Activated T-helper 1 cell treated with anti-CD3 and anti-CD28 coated beads, Interleukin-12 subunit alpha, Interleukin-12 subunit beta, Interleukin-2, Interleukin-4 antibody, amounts not matched to agents 30 ng/mL and 10 ng/mL and 1 ng/mL, durations not matched to agents 14 hours and 24 hours and 36 hours (primary cell): Measurements from ENCODE around the gene BANF2. TPM values are rescaled to one million over a fixed set of nuclear protein-coding genes. Genes with fewer than 3 reads are reported as not detected.

ENCODE experiments used
- DNase-seq: peaks from one replicate; pipeline ENCODE4 v3.0.0; 2021; ENCODE audit warnings: low spot score
- H3K27ac Mint-ChIP-seq: one replicate; pipeline ENCODE4 v1.8.0; 2021; ENCODE audit warnings: mild to moderate bottlenecking, mixed read lengths
- H3K27me3 Mint-ChIP-seq: one replicate; pipeline ENCODE4 v1.8.0; 2022; ENCODE audit warnings: mild to moderate bottlenecking, moderate library complexity, mixed read lengths; ENCODE audit not compliant: insufficient read depth
- H3K36me3 Mint-ChIP-seq: one replicate; pipeline ENCODE4 v1.8.0; 2021; ENCODE audit warnings: low read depth, mixed read lengths
- H3K4me1 Mint-ChIP-seq: one replicate; pipeline ENCODE4 v1.8.0; 2021; ENCODE audit warnings: low read depth, mixed read lengths
- H3K4me3 Mint-ChIP-seq: one replicate; pipeline ENCODE4 v1.8.0; 2021; ENCODE audit warnings: mild to moderate bottlenecking, moderate library complexity, mixed read lengths
- H3K9me3 Mint-ChIP-seq: one replicate; pipeline ENCODE4 v1.8.0; 2021; ENCODE audit warnings: mixed read lengths
- intact Hi-C: fragments of 100-400 bp; cut with micrococcal nuclease; formaldehyde crosslinking; loops from one replicate; pipeline ENCODE4 v1.15.1; 2024
- total RNA-seq: library from RNA; stranded (reverse); gene quantifications from 2 replicates; pipeline ENCODE4 v1.2.3, GENCODE V29; 2022

The BANF2 gene
- total RNA-seq, 1 donor from 2014 or later = not detected

DNA sequence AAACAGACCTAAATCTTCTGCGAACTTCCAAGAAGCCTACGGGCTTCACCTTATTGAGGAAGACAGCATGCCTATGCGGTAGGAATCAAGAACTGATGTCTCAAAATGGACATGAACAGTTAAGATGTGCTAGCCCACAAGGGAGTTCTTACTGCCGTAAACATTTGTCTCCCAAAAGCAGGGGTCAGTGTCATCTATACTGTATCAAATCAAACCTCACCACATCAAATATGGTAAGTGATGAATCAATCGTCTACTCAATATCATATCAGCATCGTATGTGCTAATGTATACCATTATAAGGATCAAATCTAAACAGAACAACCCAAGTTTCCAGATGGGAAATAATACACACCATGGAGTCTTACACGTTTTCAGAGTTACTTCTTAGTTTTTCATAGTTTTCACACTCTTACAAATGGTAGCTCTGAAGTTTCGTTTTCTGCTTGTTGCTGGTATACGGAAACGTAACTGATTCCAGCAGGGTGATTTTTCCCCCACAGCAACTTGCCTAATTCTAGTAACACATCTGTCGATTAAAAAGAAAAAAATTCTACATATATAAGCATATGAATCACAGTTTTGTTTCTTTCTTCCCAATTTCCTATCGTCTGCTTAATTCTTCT lies 30.3 kb upstream of the BANF2 start:
- Mint-ChIP-seq H3K36me3 (peaks cover 24% of the 10 kb centered on the region), H3K9me3 (no peaks in the 10 kb centered on the region), H3K4me3 (no peak overlapping the region), H3K4me1 (peaks cover 67% of the 10 kb centered on the region), H3K27me3 (no peaks in the 10 kb centered on the region), H3K27ac (no peak overlapping the region)
- no peak for DNase-seq
- intact Hi-C loops = loop anchor here (5.0 kb wide), 1 partner anchor 323 kb away; no protein-coding TSS in a partner anchor

DNA sequence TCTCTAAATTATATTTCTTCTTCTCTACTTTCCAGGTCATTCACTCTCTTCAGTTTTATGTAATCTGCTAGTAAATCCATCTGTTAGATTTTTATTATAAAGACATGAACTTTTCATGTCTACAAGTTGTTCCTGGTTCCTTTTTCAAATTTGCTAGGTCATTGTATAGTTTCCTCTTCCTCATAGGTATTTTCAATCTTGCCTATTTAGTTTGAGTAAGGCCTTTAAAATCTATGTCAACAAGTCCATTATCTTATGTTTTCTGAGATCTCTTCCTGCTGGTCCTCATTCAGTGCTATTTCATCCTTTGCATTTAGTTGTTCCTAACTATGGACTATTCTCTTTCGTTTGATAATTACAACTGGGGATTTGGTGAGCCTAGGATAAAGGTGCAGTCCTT lies 28.8 kb upstream of the BANF2 start:
- Mint-ChIP-seq H3K27ac (peak overlapping the region; percentile 30), H3K9me3 (no peaks in the 10 kb centered on the region), H3K4me1 (peaks cover 57% of the 10 kb centered on the region), H3K4me3 (no peak overlapping the region), H3K36me3 (peaks cover 25% of the 10 kb centered on the region), H3K27me3 (no peaks in the 10 kb centered on the region)
- no peak for DNase-seq
- intact Hi-C loops = no loop called here

DNA sequence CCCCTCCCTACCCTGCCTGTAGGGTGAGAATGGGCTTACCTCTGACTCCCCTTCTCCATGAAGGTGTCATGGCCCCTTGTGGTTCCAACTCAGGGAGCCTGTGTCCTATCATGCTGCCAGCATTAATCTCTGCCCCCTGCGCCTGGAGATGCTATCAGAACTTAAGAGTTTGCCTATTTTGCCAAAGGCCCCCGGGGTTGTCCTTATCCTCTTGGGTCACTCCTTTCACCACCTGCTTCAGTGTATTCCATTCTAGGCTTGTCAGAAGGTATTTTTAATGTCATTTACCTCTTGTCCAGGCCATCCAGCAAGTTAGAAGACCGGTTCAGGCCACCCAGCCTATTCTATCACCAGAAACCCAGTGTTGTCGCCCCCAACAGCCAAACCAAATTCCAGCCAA lies 28.2 kb upstream of the BANF2 start:
- intact Hi-C loops = no loop called here
- Mint-ChIP-seq H3K9me3 (no peaks in the 10 kb centered on the region), H3K4me1 (peaks cover 57% of the 10 kb centered on the region), H3K36me3 (peaks cover 28% of the 10 kb centered on the region), H3K27ac (no peak overlapping the region), H3K27me3 (no peaks in the 10 kb centered on the region), H3K4me3 (no peak overlapping the region)
- DNase-seq = no peak

DNA sequence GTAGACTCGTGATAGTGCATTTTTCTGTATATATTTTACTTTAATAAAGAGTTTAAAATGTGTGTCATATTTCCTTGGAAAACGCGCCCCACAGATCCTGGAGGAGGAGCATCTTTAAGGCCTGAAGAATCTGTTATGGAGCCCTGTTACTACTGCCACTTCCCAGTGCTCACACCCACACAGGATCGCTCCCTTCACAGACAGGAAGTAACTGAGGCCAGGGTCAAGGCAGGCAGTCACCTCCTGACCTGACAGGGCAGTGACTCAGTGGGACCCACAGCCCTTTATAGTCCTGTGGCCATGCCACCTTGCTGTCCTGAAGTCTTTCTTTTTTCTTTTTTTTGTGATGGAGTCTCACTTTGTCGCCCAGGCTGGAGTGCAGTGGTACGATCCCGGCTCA lies 26.7 kb upstream of the BANF2 start:
- intact Hi-C loops = no loop called here
- Mint-ChIP-seq H3K27me3 (no peaks in the 10 kb centered on the region), H3K27ac (no peak overlapping the region)

DNA sequence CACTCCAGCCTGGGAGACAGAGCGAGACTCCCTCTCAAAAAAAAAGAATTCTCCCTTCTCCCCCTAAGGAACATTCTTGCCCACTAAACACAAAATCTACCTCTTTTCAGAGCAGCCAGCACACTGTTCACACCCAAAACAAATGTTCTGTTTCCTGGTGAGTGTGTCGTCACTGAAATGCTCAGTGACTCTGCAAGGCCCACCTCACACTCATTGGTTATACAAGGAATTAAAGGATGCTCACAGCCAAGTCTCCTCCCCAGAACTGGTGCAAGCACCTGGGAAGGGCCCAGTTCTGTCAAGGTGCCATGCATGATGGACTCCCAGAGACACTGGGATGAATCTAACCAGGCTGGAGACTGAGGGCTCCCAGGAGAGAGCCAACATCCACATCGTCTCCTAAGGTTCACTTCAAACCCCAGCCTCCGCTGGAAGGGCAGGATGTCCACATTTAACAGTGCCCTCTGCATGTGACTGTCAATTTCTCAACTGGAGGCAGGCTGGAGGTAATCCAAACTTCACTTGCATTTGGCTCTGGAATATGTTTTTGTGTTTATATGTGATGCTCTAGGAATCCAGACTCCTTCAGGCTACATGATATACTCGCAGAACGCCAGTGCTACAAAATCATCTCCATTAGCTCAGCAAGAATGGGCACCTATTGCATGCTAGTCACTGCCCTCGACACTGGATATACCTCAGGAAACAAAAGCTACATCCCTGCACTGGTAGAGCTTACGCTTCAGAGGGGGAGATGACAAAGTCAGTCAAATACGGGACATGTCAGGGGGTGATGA lies 24.8 kb upstream of the BANF2 start:
- Mint-ChIP-seq H3K4me3 (no peak overlapping the region), H3K36me3 (peaks cover 33% of the 10 kb centered on the region), H3K27me3 (no peaks in the 10 kb centered on the region), H3K27ac (no peak overlapping the region), H3K9me3 (no peaks in the 10 kb centered on the region), H3K4me1 (peaks cover 54% of the 10 kb centered on the region)
- intact Hi-C loops = no loop called here
- no peak for DNase-seq

More for the DNA sequence above, 26.7 kb upstream of the BANF2 start:
- H3K4me1 Mint-ChIP-seq = peaks cover 51% of the 10 kb centered on the region
- no peaks in the 10 kb centered on the region for H3K9me3 Mint-ChIP-seq
- H3K36me3 Mint-ChIP-seq = peaks cover 24% of the 10 kb centered on the region
- no peak overlapping the region for H3K4me3 Mint-ChIP-seq
- no peak for DNase-seq

DNA sequence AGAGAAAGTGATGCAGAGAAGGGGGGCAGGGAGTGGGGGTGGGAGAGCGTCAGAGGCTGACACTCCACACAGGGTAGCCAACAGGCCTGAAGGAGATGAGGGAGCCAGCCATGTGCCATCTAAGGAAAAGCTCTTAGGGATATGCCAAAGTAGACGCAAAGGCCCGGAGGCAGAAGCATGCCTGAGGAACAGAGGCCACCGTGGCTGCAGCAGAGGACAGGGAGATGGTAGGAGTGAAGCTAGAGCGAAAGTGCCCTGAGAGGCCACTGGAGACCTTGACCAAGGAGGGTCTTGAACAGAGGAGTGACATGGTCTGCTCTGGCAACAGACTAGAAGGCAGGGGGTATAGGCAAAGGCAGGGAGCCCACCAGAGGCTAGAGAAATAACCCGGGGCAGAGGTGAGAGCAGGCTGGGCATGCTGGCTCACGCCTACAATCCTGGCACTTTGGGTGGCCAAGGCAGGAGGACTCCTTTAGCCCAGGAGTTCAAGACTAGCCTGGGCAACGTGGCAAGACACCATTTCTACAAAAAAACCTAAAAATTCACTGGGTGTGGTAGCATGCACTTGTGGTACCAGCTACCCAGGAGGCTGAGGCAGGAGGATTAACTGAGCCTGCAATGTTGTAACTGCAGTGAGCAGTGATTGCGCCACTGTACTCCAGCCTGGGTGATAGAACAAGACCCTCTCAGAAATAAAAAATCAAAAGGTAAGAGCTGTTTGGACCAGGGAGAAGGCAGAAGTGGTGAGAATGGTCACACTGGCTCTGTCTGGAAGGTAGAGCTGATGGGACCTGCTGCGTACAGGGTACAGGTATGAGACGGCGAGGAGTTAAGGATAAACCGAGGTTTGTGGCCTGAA lies 24.0 kb upstream of the BANF2 start:
- peaks cover 30% of the 10 kb centered on the region for H3K36me3 Mint-ChIP-seq
- H3K9me3 Mint-ChIP-seq = no peaks in the 10 kb centered on the region
- no peak overlapping the region for H3K4me3 Mint-ChIP-seq
- H3K4me1 Mint-ChIP-seq = peaks cover 53% of the 10 kb centered on the region
- DNase-seq = no peak
- intact Hi-C loops = no loop called here
- H3K27ac Mint-ChIP-seq = no peak overlapping the region
- no peaks in the 10 kb centered on the region for H3K27me3 Mint-ChIP-seq

DNA sequence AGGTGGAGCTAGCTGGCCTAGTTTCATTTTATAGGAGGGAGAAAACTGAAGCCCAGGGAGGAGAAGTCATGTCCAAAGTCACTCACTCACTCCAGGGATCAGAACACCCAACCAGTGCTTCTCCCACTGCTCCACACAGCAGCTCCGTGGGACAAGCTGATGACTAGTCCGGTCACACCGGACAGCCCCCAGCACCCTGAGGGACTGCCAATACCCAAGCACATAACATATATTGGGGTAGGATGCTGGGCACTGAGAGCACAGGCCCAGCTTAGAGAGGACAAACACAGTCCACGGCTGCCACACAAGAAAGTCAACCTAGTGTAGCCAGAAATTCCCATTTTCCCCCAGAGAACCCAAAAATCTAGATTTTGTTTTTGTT lies 23.4 kb upstream of the BANF2 start:
- H3K4me1 Mint-ChIP-seq = peaks cover 47% of the 10 kb centered on the region
- no peaks in the 10 kb centered on the region for H3K27me3 Mint-ChIP-seq
- intact Hi-C loops = no loop called here
- H3K27ac Mint-ChIP-seq = no peak overlapping the region
- H3K9me3 Mint-ChIP-seq = no peaks in the 10 kb centered on the region
- H3K36me3 Mint-ChIP-seq = peaks cover 25% of the 10 kb centered on the region
- H3K4me3 Mint-ChIP-seq = no peak overlapping the region
- DNase-seq = no peak

DNA sequence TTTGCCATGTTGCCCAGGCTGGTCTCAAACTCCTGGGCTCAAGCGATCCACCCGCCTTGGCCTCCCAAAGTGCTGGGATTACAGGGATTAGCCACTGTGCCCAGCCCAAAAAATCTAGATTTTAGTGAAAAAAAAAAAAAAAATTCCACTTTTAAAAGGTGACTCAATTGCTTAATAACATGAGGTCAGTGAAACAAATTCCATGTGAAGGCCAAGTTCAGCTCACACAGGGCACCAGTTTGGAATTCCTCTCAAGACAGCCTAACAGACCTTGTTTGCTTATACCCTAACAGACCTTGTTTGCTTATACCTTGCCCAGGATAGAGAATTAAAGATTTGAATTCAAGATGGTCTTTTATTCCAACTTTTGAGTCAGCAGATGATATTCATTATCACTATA lies 22.8 kb upstream of the BANF2 start:
- no peak for DNase-seq
- H3K4me3 Mint-ChIP-seq = no peak overlapping the region
- no peaks in the 10 kb centered on the region for H3K27me3 Mint-ChIP-seq
- intact Hi-C loops = no loop called here
- H3K9me3 Mint-ChIP-seq = no peaks in the 10 kb centered on the region
- H3K36me3 Mint-ChIP-seq = peaks cover 25% of the 10 kb centered on the region
- H3K4me1 Mint-ChIP-seq = peaks cover 43% of the 10 kb centered on the region
- no peak overlapping the region for H3K27ac Mint-ChIP-seq

DNA sequence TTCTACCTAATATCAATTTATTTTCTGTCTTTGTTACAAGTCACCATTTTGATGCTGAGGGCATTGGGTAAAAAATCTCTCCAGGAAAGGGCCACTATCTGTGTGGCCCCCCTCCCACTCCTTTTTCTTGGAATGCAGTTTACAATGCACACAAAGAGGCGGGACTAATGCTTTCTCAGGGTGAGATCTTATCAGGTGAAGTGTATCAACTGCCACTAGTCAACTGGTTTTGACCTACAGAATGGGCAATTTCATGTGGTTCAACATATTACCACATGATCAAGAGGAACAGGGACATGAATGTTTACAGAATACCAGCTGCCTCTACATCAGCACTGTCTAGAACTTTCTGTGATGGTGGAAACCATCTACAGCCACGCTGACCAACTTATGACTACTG lies 21.5 kb upstream of the BANF2 start:
- H3K36me3 Mint-ChIP-seq = peaks cover 21% of the 10 kb centered on the region
- no peak overlapping the region for H3K27ac Mint-ChIP-seq
- peaks cover 5% of the 10 kb centered on the region for H3K27me3 Mint-ChIP-seq
- H3K9me3 Mint-ChIP-seq = no peaks in the 10 kb centered on the region
- H3K4me1 Mint-ChIP-seq = peaks cover 40% of the 10 kb centered on the region
- no peak for DNase-seq
- no peak overlapping the region for H3K4me3 Mint-ChIP-seq
- intact Hi-C loops = no loop called here

DNA sequence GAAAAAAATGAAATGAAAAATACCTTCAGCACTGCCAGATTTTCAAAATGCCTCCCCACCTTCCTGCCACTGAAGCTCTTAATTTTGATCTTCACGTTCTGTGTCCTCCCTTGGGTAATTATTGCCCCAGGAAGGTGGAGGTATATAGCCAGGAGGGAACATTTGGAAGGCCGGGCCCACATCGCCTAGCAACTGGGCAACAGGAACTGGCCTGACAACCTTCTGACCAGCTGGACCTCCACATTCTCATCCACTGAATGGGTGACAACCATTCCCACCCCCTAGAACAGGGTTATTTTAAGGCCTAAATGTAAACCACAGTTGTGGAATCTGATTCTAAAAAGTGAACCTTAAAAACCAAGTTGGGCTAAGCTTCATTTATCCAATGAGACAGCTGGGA lies 20.9 kb upstream of the BANF2 start:
- intact Hi-C loops = no loop called here
- H3K27ac Mint-ChIP-seq = no peak overlapping the region
- DNase-seq = no peak

DNA sequence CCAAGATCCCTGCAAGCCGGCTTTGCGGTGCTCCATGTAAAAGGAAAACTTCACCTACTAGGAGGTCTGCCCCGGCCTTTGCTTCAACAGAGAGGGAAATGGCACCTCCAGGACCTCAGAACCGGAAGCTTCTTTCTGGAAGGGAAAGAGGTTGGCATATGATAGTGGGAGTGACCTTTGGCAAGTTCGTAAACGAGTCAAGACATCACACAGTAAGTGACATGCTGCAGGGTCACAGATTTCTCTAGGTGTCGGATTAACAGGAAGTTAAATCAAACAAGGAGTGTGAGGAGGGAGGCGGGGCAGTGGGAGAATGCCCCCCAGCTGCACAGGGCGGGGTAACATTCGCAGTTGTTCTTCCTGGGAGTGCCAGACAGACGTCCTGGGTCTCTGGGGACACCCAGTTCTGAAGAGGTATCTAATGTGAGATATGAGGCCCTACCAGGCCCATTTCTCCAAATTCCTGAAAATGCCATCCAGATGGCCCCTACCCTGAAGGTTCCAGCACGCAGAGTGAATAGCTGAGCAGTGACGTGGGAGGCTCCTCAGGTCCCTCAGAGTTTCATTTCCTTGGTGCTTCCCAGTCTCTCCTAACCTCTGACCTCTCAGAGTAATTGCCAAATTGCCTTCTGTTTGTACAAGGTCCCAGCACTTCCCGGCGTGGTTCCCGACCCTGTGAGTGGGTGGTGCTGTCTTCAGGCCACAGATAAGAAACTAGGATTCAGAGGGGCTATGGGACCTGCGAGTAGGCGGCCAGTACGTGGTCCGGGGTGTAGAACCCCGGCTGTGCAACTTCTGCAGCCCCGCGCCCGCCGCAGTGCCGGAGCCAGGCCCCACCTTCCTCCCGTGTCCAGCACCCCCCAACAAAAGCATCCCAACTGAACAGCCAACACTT lies 19.6 kb upstream of the BANF2 start:
- peak overlapping the region; percentile 80 for H3K27ac Mint-ChIP-seq
- intact Hi-C loops = loop anchor here (5.0 kb wide), 3 partner anchors 68 to 1108 kb away; partner anchors contain the start of genes KIF16B and SMIM26
- H3K36me3 Mint-ChIP-seq = peaks cover 21% of the 10 kb centered on the region
- no peak for DNase-seq
- peaks cover 36% of the 10 kb centered on the region for H3K4me1 Mint-ChIP-seq
- peak overlapping the region; percentile 83 for H3K4me3 Mint-ChIP-seq
- no peaks in the 10 kb centered on the region for H3K9me3 Mint-ChIP-seq
- H3K27me3 Mint-ChIP-seq = peaks cover 16% of the 10 kb centered on the region

More for the DNA sequence above, 20.9 kb upstream of the BANF2 start:
- H3K4me1 Mint-ChIP-seq = peaks cover 36% of the 10 kb centered on the region
- H3K36me3 Mint-ChIP-seq = peaks cover 21% of the 10 kb centered on the region
- no peak overlapping the region for H3K4me3 Mint-ChIP-seq
- no peaks in the 10 kb centered on the region for H3K9me3 Mint-ChIP-seq
- peaks cover 8% of the 10 kb centered on the region for H3K27me3 Mint-ChIP-seq
